T1000 (cell line): ENCODE results near the gene ANXA5.
"Not testable (repeated sequence)": the region's sequence is repeated elsewhere in the genome, so short reads cannot be mapped to it uniquely, and the experiment has no call there.

Experiments used
- DNase-seq: peaks from one replicate; lab custom pipeline; 2025; ENCODE audit warnings: mixed read lengths; lab: John Stamatoyannopoulos, UW

Gene ANXA5

GRCh38 chr4:121696581-121697461, at the start of gene ANXA5:
TSS of gene ANXA5 (minus strand) at chr4:121696980. CDS start at chr4:121696589, 391 bp downstream.
- DNase-seq, result peak; percentile 94

GRCh38 chr4:121742794-121743193, 46.0 kb upstream of the ANXA5 start:
- no peak for DNase-seq

GRCh38 chr4:121741751-121742150, 45.0 kb upstream of the ANXA5 start:
- DNase-seq, result no peak

GRCh38 chr4:121740796-121741409, 44.1 kb upstream of the ANXA5 start:
- no peak for DNase-seq

- DNase-seq, result no peak
Measured at GRCh38 chr4:121739575-121739974, 42.8 kb upstream of the ANXA5 start.

GRCh38 chr4:121738780-121739535, 42.2 kb upstream of the ANXA5 start:
- DNase-seq, result no peak

GRCh38 chr4:121737846-121738554, 41.2 kb upstream of the ANXA5 start:
- DNase-seq, result no peak

- DNase-seq, result peak; percentile 47
Measured at GRCh38 chr4:121736735-121737351, 40.1 kb upstream of the ANXA5 start.

GRCh38 chr4:121734571-121734970, 37.8 kb upstream of the ANXA5 start:
- no peak for DNase-seq

GRCh38 chr4:121733942-121734341, 37.2 kb upstream of the ANXA5 start:
- DNase-seq, result no peak

- not testable (repeated sequence) for DNase-seq
Measured at GRCh38 chr4:121729753-121730152, 33.0 kb upstream of the ANXA5 start.

GRCh38 chr4:121728798-121729226, 32.0 kb upstream of the ANXA5 start:
- DNase-seq, result peak; percentile 33

GRCh38 chr4:121728066-121728465, 31.3 kb upstream of the ANXA5 start:
- peak; percentile 55 for DNase-seq

GRCh38 chr4:121726642-121727268, 30.0 kb upstream of the ANXA5 start:
- DNase-seq, result no peak

GRCh38 chr4:121724671-121725070, 27.9 kb upstream of the ANXA5 start:
- DNase-seq, result no peak

- no peak for DNase-seq
Measured at GRCh38 chr4:121721700-121722099, 24.9 kb upstream of the ANXA5 start.

GRCh38 chr4:121720109-121720508, 23.3 kb upstream of the ANXA5 start:
- DNase-seq, result no peak

- DNase-seq, result no peak
Measured at GRCh38 chr4:121717680-121718237, 21.0 kb upstream of the ANXA5 start.

- DNase-seq, result no peak
Measured at GRCh38 chr4:121714548-121714947, 17.8 kb upstream of the ANXA5 start.

GRCh38 chr4:121712783-121713182, 16.0 kb upstream of the ANXA5 start:
- no peak for DNase-seq
